GM18508 (cell line): ENCODE data around the gene ADARB2.

Source experiments
- ATAC-seq: cut with Tn5 transposase; IDR thresholded peaks from one replicate; pipeline ENCODE4 v1.9.1; 2021; ENCODE audit warnings: moderate number of reproducible peaks; ENCODE audit not compliant: insufficient read depth, unreplicated experiment

The ADARB2 gene

DNA sequence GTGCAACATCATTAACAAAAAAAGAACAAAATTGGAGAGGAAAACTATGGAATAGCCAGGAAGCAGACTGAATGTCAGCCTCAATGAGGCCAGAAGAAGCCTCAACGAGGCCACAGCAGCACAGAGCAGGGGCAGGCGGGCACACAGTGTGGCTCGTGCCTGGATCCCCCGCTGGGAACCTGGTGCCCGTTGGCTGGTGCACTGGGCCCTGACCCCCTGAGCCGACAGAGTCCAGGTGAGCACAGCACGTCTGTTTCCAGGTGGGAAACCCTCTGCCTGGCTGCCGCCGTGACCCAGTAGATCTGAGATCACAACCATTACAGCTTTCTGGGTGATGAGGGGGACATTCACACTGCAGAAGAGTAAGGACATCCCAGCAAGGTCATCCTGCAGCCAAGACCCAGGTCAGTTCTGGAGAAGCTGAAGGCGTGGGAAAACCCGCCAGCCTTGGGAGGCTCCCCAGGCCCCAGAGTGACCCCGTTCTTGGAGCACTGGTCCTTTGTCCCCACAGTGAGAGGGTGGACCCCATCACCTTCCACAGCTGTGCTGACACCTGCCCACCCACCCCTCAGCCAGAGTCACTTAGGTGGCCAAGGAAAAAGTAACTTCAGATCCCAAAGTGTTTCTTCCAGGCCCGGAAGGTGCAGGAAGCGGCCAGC is 222.1 kb downstream of the ADARB2 start:
- ATAC-seq, result no peak

DNA sequence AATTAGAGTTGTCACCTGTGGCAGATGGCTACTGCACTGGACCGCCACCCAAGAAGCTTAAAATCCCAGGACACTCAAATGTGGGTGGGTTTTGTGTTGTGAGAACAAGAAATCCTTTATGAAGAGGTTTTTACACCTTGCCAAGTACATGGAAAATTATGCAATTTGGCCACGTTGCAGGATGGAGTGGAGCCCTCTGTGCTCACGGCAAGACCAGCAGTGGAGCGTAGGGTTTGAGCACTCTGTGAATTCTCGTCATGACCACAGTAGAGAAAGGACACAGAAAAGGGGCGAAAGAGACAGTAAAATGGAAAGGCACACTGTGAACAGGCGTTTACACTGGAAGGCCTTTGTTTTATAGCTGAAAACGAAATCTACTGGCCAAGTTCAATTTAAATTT is 222.6 kb downstream of the ADARB2 start:
- ATAC-seq, result no peak

DNA sequence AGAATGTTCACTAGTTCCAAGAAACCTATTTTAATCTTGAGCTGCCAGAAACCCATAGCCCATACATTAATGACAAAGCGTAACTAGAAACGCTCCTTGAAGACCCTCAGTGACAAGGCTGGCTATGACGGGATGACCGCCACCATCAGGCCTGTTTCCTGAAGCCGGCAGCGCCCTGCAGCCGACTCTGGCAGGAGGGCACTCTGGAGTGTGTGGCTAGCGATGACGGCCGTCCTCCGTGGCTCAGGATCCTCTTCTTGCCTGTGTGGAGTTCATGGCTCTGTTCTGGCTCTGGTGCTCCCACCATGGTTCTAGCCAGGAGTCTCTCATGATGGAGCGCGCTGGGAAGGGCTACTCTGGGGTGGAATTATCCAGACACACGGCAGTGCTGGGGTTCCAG is 224.1 kb downstream of the ADARB2 start:
- ATAC-seq, result no peak

DNA sequence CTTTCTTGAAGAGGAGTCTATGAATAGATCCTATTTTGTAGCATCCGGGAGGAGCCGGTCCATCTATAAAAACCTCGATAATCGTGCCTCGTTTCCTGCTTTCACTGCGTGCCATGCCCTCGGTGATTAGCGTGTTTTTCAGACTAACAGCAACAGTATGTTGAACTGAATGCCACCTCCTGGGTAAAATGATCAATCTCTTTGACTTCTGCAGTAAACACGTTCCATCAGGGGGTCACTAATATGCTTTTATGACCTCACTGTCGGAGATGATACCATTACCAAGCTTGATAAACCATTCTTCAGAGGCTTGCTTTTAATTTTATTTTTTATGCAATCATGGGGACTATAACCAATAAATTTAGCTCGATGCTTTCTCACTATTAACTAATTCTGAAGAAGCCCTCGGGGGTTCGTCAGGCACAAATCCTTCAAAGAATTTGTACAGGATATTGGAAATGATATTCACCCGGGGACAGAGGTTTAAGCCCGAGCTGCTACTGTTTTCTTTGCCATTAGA is 228.3 kb downstream of the ADARB2 start:
- ATAC-seq, result no peak

DNA sequence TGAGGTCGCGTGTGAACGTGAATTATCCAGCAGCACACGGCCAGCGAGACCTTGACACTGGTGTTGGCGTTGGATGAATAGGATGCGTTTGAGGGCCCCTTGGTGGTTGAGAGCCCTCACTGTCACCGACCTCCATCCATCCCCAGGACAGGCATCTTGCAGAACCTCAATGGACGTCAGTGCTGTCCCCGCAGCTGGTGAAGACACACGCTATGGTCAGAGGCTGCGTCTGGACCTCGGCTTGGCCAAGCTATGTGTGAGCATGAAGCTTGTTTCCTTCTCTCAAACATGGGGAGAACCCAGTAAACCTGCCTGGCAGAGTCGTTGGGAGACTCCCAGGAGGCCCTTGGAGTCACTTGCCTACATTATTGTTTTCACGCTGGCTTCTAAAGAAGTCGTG is 229.2 kb downstream of the ADARB2 start:
- no peak for ATAC-seq

DNA sequence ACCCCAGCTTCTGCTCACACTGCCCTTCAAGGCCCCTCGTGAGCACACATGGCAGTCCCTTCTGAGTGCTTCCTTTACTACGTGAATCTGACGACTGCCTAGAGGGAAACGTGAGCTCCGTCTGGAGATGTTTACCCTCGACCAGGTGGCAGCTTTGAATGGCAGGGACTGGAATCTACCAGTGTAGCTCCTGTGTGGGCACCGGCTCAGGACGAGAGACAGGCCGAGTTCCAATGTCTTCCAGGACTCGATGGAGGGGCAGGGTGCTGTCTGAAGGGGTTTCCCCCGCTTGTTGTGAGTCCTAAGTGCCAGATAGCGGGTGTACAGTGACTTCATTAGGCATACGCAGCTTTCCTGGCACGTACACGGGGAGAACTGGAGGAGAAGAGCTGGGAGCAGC is 229.9 kb downstream of the ADARB2 start:
- ATAC-seq, result no peak

DNA sequence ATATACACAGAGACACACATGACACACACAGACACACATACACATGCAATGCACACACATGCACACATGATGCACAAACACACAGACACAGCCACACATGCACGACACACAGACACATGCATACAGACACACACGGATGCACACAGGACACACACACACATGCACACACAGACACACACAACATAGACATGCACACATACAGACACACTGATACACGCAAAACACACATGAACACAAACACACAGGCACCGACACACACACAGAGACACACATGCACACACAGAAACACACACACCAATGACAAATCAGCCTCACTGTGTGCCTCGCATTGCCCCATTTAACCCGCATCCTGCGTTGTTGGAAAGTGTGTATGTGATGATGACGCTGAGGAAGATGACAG is 232.4 kb downstream of the ADARB2 start:
- no peak for ATAC-seq

DNA sequence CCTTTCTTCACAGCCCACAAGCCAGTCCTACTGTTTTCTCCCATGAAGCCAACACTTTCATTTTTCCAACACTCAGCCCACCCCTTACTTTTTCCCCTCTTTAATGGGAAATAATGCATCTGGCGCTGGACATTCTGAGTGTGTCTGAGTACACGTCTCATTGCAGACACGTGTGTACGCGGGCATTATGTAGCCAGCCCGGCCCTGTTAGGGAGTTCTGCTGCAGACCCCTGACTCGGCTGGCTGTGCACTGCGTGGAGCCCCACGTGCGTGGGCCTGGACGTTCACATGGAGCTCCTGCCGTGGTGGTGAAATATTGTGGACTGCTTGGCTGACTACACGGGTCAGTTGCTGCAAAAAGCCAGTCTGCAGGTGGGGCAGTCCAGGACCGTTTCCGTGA is 233.0 kb downstream of the ADARB2 start:
- no peak for ATAC-seq

DNA sequence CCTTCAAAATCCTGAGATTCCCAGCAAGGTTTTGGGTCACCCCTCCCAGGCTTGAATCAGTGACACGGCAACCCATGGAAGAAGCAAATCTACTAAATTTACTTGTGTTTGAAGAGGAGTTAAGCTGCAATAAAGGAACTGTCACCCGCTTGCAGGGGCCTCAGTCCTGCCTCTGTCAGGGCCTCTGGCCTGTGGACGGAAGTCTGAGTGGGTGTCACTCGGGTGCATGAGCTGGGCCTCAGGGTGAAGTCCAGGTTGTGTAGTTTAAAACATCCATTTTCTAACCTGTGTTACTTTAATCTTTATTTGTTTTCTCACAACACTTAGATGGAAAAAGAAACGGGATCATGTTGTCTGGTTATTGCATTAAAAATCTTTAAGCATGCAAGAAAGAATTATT is 234.9 kb downstream of the ADARB2 start:
- no peak for ATAC-seq

DNA sequence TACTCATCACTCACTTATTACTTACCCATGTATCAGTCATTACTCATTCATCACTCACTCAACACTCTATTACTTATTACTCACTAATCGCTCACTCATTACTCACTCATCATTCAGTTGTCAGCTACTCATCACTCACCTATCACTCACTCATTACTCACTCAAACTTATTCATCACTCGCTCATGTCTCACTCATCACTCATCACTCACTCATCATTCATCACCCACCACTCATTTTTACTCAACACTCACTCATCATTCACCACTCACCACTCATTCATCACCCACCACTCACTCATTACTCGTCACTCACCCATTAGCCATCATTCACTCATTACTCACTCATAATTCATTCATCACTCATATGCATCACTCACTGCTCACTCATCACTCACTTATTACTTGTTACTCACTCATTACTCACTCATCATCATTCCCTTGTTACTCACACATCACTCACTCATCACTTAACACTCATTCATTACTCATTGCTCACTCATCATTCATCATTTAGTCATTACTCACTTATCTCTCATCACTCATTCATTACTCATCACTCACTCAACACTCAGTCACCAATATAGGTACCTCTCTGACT is 237.9 kb downstream of the ADARB2 start:
- no peak for ATAC-seq

DNA sequence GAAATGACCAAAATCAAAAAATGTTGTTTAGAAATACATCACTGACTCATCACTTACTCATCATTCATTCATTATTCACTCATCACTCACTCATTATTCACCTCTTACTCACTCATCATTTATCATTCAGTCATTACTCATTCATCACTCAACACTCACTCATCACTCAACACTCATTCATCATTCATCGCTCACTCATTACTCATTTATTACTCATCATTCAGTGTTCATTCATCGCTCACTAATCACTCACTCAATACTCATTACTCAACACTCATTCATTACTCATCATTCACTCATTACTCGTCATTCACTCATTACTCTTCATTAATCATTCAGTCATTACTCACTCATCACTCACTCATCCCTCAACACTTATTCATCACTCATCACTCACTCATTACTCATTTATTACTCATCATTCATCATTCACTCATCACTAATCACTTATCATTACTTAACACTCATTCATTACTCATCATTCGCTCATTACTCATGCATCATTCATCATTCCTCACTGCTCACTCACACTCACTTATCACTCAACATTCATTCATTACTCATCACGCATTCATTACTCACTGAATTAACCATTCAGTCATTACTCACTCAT is 238.5 kb downstream of the ADARB2 start:
- ATAC-seq, result no peak

DNA sequence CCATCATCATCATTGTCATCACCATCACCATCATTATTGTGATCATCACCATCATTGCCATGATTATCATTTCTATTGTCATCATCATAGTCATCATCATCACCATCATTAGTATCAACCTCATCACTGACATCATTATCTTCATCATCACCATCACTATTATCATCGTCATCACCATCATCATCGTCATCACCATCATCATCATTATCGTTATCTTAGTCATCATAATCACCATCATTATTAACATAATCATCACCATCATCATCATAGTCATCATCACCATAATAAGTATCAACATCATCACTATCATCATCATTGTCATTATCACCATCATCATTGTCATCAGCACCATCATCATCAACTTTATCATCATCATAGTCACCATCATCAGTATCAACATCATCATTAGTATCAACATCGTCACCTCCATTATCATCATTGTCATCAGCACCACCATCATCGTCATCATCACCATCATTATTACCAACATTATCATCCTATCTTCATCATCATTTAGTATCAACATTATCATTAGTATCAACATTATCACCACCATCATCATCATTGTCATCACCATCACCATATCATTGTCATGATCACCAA is 241.3 kb downstream of the ADARB2 start:
- ATAC-seq, result no peak

DNA sequence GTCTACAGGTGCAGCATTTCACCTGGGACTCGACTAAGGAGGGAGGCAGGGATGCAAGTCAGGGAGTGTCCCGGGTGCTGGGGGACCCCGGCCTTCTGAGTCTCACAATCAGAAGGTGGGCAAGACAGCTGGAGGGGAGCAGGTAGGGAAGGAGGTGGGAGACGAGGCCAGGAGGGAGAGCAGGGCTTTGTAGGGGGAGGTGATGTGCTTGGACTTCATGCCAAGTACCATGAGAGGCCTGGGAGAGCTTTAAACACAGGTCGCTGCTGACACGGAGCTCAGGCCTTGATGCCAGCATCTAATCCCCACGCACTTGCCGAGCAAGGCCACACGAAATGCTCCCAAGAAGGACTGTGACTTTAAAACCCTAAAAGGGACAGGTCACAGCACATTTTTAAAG is 244.7 kb downstream of the ADARB2 start:
- no peak for ATAC-seq

DNA sequence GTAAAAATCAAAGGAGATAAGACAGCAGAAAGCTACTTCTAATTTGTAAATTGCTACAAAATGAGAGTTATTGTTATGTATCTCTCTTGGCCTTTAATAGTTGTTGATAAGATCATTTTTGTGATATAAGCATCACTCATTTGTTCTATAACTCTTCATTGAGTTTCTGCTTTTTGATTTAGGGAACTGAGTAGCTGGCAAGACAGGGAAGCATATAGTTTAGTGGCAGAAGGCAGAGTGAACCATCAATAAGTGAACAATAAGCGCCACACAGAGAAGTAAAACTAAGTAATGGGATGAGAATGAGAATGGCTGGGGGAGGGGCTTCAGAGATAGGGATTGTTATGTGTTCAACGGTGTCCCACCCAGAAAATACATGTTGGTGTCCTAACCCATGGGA is 245.4 kb downstream of the ADARB2 start:
- no peak for ATAC-seq

DNA sequence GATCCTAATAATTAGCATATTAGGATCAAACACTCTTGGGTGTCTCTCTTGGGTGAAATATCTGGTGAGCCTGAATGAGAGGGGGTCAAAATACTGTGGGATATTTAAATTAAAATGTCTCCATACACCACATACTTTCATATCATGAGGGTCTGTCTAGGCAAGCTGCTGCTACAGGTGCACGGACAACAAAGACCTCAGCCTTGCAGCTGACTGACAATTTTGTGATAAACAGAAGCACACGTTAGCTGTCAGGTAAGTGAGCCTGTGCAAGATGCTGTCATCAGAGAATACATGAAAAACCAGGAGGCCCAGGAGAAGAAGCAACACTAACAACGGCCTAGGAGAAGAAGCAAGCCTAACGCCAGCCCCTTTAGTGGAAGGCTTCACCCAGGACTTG is 247.5 kb downstream of the ADARB2 start:
- ATAC-seq, result no peak

DNA sequence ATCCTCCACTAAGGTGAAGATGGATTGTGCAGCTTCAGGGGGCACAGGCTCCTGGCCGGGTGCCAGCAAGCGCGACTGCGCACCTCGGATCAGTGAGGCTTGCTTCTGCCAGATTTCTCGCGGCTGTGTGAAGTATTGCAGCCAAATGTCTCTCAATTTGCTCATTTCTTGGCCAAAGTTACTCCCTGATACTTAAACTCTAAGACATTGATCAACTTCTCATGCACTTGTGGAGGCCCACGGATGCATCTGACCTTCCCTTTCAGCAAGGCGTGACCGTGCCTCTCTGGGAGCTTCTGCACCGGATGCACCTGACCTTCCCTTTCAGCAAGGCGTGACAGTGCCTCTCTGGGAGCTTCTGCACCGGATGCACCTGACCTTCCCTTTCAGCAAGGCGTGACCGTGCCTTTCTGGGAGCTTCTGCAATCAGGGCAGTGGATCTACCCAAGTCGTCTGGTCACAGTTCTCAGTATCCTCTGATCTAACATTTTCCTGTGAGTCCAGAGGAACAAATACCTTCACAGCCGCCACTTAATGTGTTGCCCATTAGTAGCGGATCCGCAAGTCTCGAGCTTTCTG is 248.3 kb downstream of the ADARB2 start:
- peak; percentile 86 for ATAC-seq

DNA sequence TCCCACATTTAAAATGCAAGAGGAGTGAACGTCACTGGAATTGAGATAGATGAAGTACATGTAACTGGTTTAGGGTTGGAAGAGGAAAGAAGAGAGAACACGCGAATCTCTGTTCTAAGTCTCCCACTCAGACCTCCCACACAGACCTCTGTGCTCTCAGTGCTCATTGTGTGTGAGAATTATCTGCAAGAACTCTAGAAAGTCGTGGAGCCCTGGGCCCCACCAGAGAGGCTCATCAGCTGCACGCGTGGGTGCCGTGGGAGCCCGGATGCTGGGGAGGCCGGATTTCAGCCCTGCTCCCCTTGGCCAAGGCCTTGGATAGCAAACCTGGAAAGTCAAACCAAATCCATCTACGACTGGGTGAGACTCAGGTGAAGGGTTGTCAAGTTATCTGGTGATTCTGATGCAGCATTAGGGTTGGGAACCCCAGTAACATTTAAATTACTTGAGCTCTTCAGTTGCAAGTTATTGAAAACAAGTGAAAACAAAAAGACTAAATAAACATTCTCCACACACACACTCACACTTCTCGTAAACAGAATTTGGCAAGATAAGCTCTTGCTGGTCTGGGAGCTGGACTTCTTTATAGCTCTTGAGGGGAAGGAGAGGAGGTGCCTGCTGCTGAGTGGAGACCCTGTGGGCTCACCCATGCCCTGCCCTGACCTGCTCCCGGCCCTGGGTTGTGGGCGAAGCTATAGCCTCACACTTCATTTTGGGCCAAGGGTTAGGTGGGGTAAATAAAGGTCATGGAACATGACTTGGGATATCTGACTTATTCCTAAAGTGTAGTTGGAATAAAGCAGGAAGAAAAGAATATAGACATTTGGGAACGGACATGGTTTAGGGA is 250.3 kb downstream of the ADARB2 start:
- ATAC-seq, result no peak

DNA sequence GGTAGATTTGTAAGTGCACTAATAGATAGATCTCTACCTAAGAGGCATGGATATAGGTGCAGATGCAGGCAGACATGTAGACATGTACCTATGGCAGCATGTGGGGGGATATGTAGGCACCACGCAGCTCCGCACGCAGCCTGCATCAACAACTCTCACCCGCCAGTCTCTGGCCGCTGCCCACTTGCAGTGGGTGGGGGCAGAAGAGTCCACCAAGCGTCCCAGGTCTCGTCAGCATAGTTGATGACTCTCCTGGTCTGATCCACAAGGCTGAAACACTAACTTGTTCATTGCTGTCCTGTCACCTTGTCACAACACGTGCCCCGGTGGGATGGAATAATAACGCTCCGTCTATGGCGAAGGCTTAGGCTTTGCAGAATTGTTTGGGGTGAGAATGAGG is 252.0 kb downstream of the ADARB2 start:
- ATAC-seq, result no peak

DNA sequence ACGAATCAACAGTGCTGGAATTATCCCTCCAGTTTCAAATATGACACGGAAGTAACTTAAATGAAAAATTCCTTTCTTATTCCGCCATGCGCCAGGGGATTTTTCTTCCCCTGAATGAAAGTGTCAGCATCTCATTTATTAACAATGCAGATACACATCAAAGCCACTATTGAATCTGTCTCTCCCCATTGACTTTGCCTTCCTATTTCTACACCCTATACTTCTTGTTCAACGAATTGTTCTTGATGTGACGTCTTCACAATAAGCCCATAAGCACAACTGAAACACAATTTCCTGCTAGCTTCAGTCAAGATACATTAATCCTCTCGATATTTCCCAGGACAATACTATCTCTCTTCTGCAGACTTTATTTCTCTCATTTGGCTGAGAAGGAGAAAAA is 253.5 kb downstream of the ADARB2 start:
- ATAC-seq, result no peak

DNA sequence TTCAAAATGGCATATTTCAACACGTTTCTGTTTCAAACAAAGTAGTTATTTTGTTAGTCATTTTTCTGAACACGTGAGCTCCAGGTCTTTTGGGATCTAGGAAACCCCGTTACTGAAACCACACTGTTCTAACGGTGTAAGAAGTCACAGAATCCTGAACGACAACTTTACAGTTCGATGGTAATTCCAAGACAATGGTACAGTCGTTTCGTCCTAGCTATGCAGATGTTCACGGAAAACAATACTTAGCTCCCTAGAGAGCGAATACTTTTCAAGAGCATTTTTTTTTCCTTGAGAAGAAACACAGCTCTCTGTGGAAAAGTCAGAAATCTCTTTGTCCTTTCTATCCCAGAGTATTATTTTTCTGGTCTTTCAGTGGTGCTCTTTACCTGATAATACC is 254.1 kb downstream of the ADARB2 start:
- ATAC-seq, result no peak
